ENCODE data around the gene PRICKLE2. TPM values are rescaled to one million over a fixed set of nuclear protein-coding genes. Genes with fewer than 3 reads are reported as not detected.

Gene PRICKLE2
- total and polyA plus RNA-seq, 2 experiments from 2014 or later: 1.1 to 12.5 TPM

GRCh38 chr3:64207289-64208080 is 17.8 kb downstream of the PRICKLE2 start (continued):
- TF ChIP-seq ZNF462 (CRISPR knock-in tag; IDR thresholded peaks at IDR 0.05) (no peak), ZNF114 (CRISPR knock-in tag; IDR thresholded peaks at IDR 0.05) (no peak), EZH2 (IDR thresholded peaks at IDR 0.05; ENCODE audit: low read depth, unreplicated experiment) (no peak)

- Histone ChIP-seq H2AFZ (no peak overlapping the region), H3K9me2 (ENCODE audit: insufficient read depth) (no peaks in the 10 kb centered on the region), H3K36me3 (ENCODE audit: insufficient read depth) (no peaks in the 10 kb centered on the region), H3K79me2 (replicated peaks; ENCODE audit: insufficient read depth) (no peaks in the 10 kb centered on the region), H3K4me1 (ENCODE audit: insufficient read depth) (no peaks in the 10 kb centered on the region), H3F3A (replicated peaks; ENCODE audit: low read depth) (no peaks in the 10 kb centered on the region), H3K27ac (ENCODE audit: low read depth) (no peak overlapping the region), H3K4me2 (no peak overlapping the region), H3K27me3 (ENCODE audit: insufficient read depth) (no peaks in the 10 kb centered on the region), H4K20me1 (replicated peaks; ENCODE audit: insufficient read depth) (no peaks in the 10 kb centered on the region), H3K4me3 (no peak overlapping the region)
- H3K27ac Mint-ChIP-seq: peak overlapping the region; percentile 29; the same call in 1 of the 2 replicates
- no peaks in the 10 kb centered on the region for H3K9me3 Mint-ChIP-seq
- no peaks in the 10 kb centered on the region for H3K27me3 Mint-ChIP-seq (ENCODE audit: insufficient read depth, low read depth, poor library complexity)
- ATAC-seq (no peak), DNase-seq (ENCODE audit: low spot score) (no peak)
- H3K4me1 Mint-ChIP-seq: peaks cover 15% of the 10 kb centered on the region
- no peak overlapping the region for H3K4me3 Mint-ChIP-seq
- H3K36me3 Mint-ChIP-seq (ENCODE audit: low read depth): no peaks in the 10 kb centered on the region
- TF ChIP-seq POLR2AphosphoS5 (IDR thresholded peaks at IDR 0.05; ENCODE audit: low read depth) (no peak), EZH2phosphoT487 (IDR thresholded peaks at IDR 0.05; ENCODE audit: unreplicated experiment) (no peak), ZNF462 (CRISPR knock-in tag; IDR thresholded peaks at IDR 0.05) (no peak), CREB1 (CRISPR knock-in tag; IDR thresholded peaks at IDR 0.05; ENCODE audit: low read depth) (no peak)
These were observed 21.0 kb downstream of the PRICKLE2 start for GRCh38 chr3:64203969-64204908.

All from GM23338 (cell line).